BLaER1 treated with 17β-estradiol and CSF1 and Interleukin-3, amounts not matched to agents 10 nM and 100 nM (cell line): ENCODE data around the gene PPA1.

Source experiments
- H3K27ac ChIP-seq, 11 experiments: shearing (Covaris generic); formaldehyde crosslinking; 2 replicates each; pipeline ENCODE4 v1.8.1; 2022
- H3K27me3 ChIP-seq, 11 experiments: shearing (Covaris generic); formaldehyde crosslinking; 2 replicates each; pipeline ENCODE4 v1.8.1; 2022
- H3K36me3 ChIP-seq, 11 experiments: shearing (Covaris generic); formaldehyde crosslinking; 2 replicates each; pipeline ENCODE4 v1.8.1; 2022
- H3K4me1 ChIP-seq, 10 experiments: shearing (Covaris generic); formaldehyde crosslinking; 2 replicates each; pipeline ENCODE4 v1.8.1; 2022
- H3K4me2 ChIP-seq, 11 experiments: shearing (Covaris generic); formaldehyde crosslinking; 2 replicates each; pipeline ENCODE4 v1.8.1; 2022
- H3K4me3 ChIP-seq, 10 experiments: shearing (Covaris generic); formaldehyde crosslinking; 2 replicates each; pipeline ENCODE4 v1.8.1; 2022
- H3K9ac ChIP-seq, 11 experiments: shearing (Covaris generic); formaldehyde crosslinking; 2 replicates each; pipeline ENCODE4 v1.8.1; 2022
- H3K9me3 ChIP-seq, 11 experiments: shearing (Covaris generic); formaldehyde crosslinking; replicated peaks in 1 of 11; 2 replicates each; pipeline ENCODE4 v1.8.1; 2022
- H4K20me1 ChIP-seq, 11 experiments: shearing (Covaris generic); formaldehyde crosslinking; 2 replicates each; pipeline ENCODE4 v1.8.1; 2022
- Cebpa-rat ChIP-seq, 11 experiments: shearing (Covaris generic); IDR thresholded peaks; 2 replicates each; pipeline ENCODE4 v1.8.1; 2022

PPA1 gene

DNA sequence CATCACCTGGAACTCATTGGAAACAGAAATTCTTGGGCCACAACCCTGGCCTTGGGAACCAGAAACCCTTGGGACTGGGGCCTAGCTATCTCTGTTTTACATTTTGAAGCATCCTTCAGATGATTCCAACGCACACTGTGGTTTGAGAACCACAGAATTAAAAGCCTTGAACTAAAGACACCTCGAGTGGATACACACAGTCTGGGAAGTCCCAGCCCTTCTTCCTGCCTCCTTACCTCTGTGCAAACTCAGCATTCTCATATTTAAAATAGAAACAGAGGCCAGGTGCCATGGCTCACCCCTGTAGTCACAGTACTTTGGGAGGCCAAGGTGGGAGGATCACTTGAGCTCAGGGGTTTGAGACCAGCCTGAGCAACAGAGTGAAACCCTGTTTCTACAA, 37.7 kb upstream of the PPA1 start:
- TF ChIP-seq Cebpa-rat (IDR thresholded peaks at IDR 0.05): no peak
- no peak overlapping the region for H3K4me3 ChIP-seq
- H3K4me1 ChIP-seq: peaks cover 7 to 28% (median 19%) of the 10 kb centered on the region in 10 experiments; a peak in 17 of 20 replicates
- H3K9me3 ChIP-seq: peaks cover 0 to 8% (median 6%) of the 10 kb centered on the region in 11 experiments; a peak in 8 of 22 replicates
- H3K27ac ChIP-seq: no peak overlapping the region
- H4K20me1 ChIP-seq: no peaks in the 10 kb centered on the region
- H3K4me2 ChIP-seq: no peak overlapping the region
- no peak overlapping the region for H3K9ac ChIP-seq
- peaks cover 0 to 18% (median 0%) of the 10 kb centered on the region in 11 experiments; a peak in 2 of 22 replicates for H3K27me3 ChIP-seq
- H3K36me3 ChIP-seq: no peaks in the 10 kb centered on the region

DNA sequence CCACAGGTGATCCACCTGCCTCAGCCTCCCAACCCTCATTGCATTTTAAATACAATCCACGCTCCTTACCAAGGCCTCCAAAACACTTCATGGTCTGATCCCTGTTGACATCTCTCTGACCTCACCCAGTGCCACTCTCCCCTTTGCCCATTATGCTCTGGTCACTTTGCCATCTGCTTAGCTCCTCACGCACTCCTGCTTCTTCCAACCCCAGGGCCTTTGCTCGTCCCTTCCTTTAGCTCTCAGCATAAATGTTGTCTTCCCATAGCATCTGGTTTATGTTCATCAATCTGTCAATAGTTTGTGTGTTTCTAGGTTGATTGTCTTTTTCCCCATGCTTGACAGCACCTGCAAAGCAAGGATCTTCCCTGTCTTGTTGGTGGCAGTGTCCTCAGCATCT, 36.5 kb upstream of the PPA1 start:
- Histone ChIP-seq H3K9ac (no peak overlapping the region), H3K9me3 (peaks cover 0 to 4% (median 0%) of the 10 kb centered on the region in 11 experiments; a peak in 2 of 22 replicates), H3K4me1 (peaks cover 7 to 22% (median 19%) of the 10 kb centered on the region in 10 experiments; a peak in 17 of 20 replicates), H4K20me1 (no peaks in the 10 kb centered on the region), H3K36me3 (no peaks in the 10 kb centered on the region), H3K27ac (no peak overlapping the region), H3K4me2 (no peak overlapping the region), H3K4me3 (no peak overlapping the region), H3K27me3 (peaks cover 0 to 16% (median 0%) of the 10 kb centered on the region in 11 experiments; a peak in 1 of 22 replicates)
- TF ChIP-seq Cebpa-rat (IDR thresholded peaks at IDR 0.05): no peak

DNA sequence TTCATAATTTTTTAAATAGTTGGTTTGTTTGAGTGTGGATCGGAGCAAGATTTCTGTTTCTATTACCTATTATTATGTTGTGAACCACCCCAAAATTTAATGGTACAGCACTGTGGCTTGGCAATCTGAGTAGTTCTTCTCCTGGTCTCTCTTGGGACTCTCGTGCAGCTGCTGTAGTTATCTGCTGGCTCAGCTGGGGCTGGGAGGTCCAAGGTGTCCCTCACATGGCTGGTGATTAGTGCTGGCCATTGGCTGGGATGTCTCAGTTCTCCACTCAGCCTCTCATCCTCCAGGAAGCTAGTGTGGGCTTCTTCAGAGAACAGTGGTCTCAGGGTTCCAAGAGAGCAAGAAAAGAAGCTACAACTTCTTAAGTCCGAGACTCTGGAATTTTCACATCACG, 35.1 kb upstream of the PPA1 start:
- no peak for TF ChIP-seq Cebpa-rat (IDR thresholded peaks at IDR 0.05)
- H3K27ac ChIP-seq: no peak overlapping the region
- H3K9ac ChIP-seq: no peak overlapping the region
- no peak overlapping the region for H3K4me2 ChIP-seq
- H4K20me1 ChIP-seq: no peaks in the 10 kb centered on the region
- no peak overlapping the region for H3K4me3 ChIP-seq
- peaks cover 7 to 21% (median 15%) of the 10 kb centered on the region in 10 experiments; a peak in 17 of 20 replicates for H3K4me1 ChIP-seq
- H3K9me3 ChIP-seq: peaks cover 0 to 4% (median 0%) of the 10 kb centered on the region in 11 experiments; a peak in 2 of 22 replicates
- peaks cover 0 to 15% (median 0%) of the 10 kb centered on the region in 11 experiments; a peak in 1 of 22 replicates for H3K27me3 ChIP-seq
- H3K36me3 ChIP-seq: no peaks in the 10 kb centered on the region

DNA sequence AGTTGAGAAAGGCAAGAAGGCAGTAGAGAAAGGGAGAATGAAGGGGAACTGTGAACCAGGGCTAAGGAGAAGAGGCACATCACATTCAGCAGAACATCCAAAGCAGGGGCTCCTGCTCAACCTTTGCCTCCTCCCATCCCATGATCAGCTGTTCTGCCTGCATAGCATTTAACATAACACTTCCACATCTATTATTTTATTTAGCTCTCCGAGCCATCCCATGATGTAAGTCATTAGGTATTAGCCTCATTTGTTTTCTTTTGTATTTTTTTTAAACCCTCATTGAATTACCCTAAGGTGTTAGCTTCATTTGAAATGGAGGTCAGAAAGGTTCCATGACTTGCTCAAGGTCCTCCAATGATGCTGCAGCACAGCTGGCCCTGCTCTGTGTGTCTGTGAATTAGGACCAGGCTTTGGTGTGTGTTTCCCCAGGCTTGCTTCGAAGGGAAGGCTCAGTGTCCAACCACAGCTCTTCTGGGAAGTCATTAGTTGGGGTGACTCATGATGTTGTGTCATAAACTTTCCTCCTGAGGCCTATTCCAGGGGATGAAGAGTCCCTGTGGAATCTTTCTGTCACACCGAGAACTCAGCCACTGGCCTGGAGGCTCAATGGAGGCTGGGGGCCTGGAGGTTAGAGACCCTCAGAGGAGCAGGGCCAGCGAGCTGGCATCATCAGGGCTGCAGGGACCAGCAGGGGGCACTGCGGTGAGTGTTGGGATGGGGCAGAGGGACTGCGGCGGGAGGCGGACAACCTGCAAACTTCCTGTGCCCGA, 34.1 kb upstream of the PPA1 start:
- TF ChIP-seq Cebpa-rat (IDR thresholded peaks at IDR 0.05): no peak
- Histone ChIP-seq H3K9ac (no peak overlapping the region), H3K36me3 (no peaks in the 10 kb centered on the region), H4K20me1 (no peaks in the 10 kb centered on the region), H3K9me3 (peaks cover 0 to 4% (median 0%) of the 10 kb centered on the region in 11 experiments; a peak in 5 of 22 replicates), H3K27ac (no peak overlapping the region), H3K4me3 (no peak overlapping the region), H3K27me3 (peaks cover 0 to 10% (median 0%) of the 10 kb centered on the region in 11 experiments; a peak in 1 of 22 replicates), H3K4me2 (peak overlapping the region; percentile 4 to 55 (median 33); a peak in 14 of 22 replicates), H3K4me1 (peaks cover 0 to 15% (median 12%) of the 10 kb centered on the region in 10 experiments; a peak in 15 of 20 replicates)

DNA sequence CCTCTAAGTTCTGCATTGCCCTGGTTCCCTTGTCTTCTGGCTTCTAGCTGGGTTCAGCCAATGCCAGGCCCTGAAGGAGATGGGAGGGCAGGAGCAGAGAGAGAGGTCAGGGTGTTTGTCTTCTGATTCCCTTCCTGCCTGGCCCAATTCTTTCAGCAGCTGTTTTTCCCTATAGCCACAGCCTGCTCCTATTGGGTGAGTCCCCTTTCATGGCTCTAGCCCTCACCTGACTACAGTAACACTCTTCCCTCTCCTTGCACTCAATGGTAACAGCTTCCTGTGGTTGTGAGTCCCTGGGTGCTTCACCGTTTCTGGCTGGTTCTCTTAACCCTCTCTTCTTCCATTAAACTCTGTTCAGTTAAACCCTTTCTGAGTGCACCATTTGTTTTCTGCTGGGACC, 33.5 kb upstream of the PPA1 start:
- H3K4me3 ChIP-seq: no peak overlapping the region
- H3K9ac ChIP-seq: no peak overlapping the region
- TF ChIP-seq Cebpa-rat (IDR thresholded peaks at IDR 0.05): no peak
- peaks cover 0 to 15% (median 12%) of the 10 kb centered on the region in 10 experiments; a peak in 15 of 20 replicates for H3K4me1 ChIP-seq
- no peaks in the 10 kb centered on the region for H3K36me3 ChIP-seq
- no peaks in the 10 kb centered on the region for H4K20me1 ChIP-seq
- peaks cover 3 to 8% (median 4%) of the 10 kb centered on the region in 11 experiments; a peak in 21 of 22 replicates for H3K9me3 ChIP-seq
- H3K27ac ChIP-seq: no peak overlapping the region
- peak overlapping the region; percentile 4 to 55 (median 33); a peak in 16 of 22 replicates for H3K4me2 ChIP-seq
- H3K27me3 ChIP-seq: peaks cover 0 to 10% (median 0%) of the 10 kb centered on the region in 11 experiments; a peak in 1 of 22 replicates

DNA sequence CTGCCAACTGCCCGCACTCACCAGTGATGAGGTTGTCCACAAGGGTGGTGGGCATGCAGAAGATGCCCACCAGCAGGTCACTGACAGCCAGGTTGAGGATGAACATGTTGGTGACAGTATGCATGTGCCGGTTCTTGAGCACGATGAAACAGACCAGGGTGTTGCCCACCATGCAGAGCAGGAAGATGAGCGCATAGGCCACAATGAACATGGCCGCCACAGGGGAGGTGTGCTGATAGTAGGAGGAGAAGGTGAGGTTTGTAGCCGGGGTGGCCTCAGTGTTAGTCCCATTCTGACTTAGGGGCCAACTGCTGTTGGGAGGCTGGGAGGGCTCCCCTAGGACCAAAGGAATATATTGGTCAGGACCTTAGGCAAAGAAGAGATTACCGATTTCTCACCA, 32.8 kb upstream of the PPA1 start:
- no peak for TF ChIP-seq Cebpa-rat (IDR thresholded peaks at IDR 0.05)
- no peaks in the 10 kb centered on the region for H4K20me1 ChIP-seq
- H3K9ac ChIP-seq: no peak overlapping the region
- peak overlapping the region in 2 of 11 experiments; percentile 24 to 33; a peak in 1 of 22 replicates for H3K4me2 ChIP-seq
- no peak overlapping the region for H3K4me3 ChIP-seq
- 0 out of 22 replicates have a peak, but pooled peaks cover 0 to 4% (median 0%) of the 10 kb centered on the region in 11 experiments for H3K36me3 ChIP-seq
- H3K27me3 ChIP-seq: peaks cover 0 to 10% (median 0%) of the 10 kb centered on the region in 11 experiments; a peak in 1 of 22 replicates
- no peak overlapping the region for H3K27ac ChIP-seq
- peaks cover 0 to 15% (median 12%) of the 10 kb centered on the region in 10 experiments; a peak in 15 of 20 replicates for H3K4me1 ChIP-seq
- H3K9me3 ChIP-seq: peaks cover 9 to 15% (median 11%) of the 10 kb centered on the region in 11 experiments

DNA sequence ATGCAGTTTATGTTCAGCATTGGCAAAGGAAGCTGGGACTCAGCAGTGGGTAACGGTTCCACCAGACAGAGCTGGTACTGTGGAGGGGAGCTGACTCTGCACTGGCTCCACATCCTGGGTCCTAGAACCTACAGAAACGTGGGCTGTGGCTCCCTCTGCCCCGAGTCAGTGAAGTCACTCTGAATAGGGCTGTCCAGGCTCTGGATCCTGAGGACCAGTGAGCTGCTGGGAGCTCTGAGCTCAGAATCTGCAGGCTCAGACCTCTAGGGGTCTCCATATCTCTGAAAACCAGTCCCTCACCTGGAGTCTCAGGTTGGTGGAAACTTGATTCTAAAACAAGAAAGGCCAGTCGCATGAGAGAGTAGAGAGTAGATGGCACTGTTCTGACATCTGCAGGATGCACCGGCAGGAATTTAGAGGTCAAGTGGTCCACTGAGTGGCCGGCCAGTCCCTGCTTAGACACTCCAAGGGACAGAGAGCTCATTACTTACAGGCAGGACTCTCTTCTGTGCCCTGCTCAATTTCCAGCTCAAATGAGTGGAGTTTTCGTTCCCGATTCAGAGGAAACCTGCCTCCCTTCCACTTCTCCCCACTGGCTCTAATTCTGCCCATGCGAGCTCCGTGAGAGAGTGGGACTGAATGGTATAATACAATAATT, 31.9 kb upstream of the PPA1 start:
- Histone ChIP-seq H3K36me3 (0 out of 22 replicates have a peak, but pooled peaks cover 0 to 6% (median 0%) of the 10 kb centered on the region in 11 experiments), H3K27me3 (peaks cover 0 to 10% (median 0%) of the 10 kb centered on the region in 11 experiments; a peak in 1 of 22 replicates), H3K4me2 (no peak overlapping the region), H3K27ac (no peak overlapping the region), H3K4me1 (peaks cover 0 to 15% (median 12%) of the 10 kb centered on the region in 10 experiments; a peak in 15 of 20 replicates), H4K20me1 (no peaks in the 10 kb centered on the region), H3K9ac (no peak overlapping the region), H3K9me3 (peaks cover 18 to 24% (median 20%) of the 10 kb centered on the region in 11 experiments), H3K4me3 (no peak overlapping the region)
- TF ChIP-seq Cebpa-rat (IDR thresholded peaks at IDR 0.05): no peak

DNA sequence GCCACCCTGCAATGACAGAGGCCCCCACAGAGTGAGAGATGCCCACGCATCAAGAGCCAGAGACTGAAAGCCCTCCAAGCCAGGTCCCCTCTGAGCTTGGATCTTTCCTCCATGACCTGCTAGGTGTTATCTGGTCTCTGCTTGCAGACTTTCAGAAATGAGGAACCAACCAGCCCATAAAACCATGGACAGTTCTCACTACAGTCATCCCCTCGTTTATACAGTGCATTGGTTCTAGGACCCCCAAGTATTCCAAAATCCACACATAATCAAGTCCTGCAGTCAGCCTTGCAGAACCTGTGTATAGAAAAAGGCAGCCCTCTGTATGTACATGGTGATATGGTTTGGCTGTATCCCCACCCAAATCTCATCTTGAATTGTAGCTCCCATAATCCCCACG, 27.5 kb upstream of the PPA1 start:
- H3K4me3 ChIP-seq: no peak overlapping the region
- TF ChIP-seq Cebpa-rat (IDR thresholded peaks at IDR 0.05): no peak
- peaks cover 0 to 6% (median 0%) of the 10 kb centered on the region in 10 experiments; a peak in 1 of 20 replicates for H3K4me1 ChIP-seq
- H3K27ac ChIP-seq: no peak overlapping the region
- no peaks in the 10 kb centered on the region for H4K20me1 ChIP-seq
- H3K27me3 ChIP-seq: no peaks in the 10 kb centered on the region; a peak in 2 of 22 replicates
- peaks cover 21 to 33% (median 25%) of the 10 kb centered on the region in 11 experiments for H3K9me3 ChIP-seq
- H3K9ac ChIP-seq: no peak overlapping the region
- 0 out of 22 replicates have a peak, but pooled peaks cover 0 to 6% (median 0%) of the 10 kb centered on the region in 11 experiments for H3K36me3 ChIP-seq
- no peak overlapping the region for H3K4me2 ChIP-seq
